Thyroid gland (tissue), 4 donors: ENCODE measurements around the gene ANAPC7.

ENCODE experiments used
- POLR2A ChIP-seq, 2 donors: fragments of 450-650 bp; IDR thresholded peaks; one replicate each; pipeline ENCODE4 v1.6.1; 2017; ENCODE audit warnings: antibody characterized with exemption in 2 of 2, mild to moderate bottlenecking in 2 of 2, moderate library complexity in 1 of 2
- TF ChIP-seq, protein P1 (sequence below), 6 experiments: fragments of 200-600 bp in 3 of 6; fragments of 450-650 bp in 3 of 6; sonication (generic) in 3 of 6; IDR thresholded peaks; one replicate each; pipeline ENCODE4 v1.5.1; 2016 to 2019; ENCODE audit warnings: antibody characterized with exemption in 6 of 6, mild to moderate bottlenecking in 2 of 6, inconsistent platforms in 1 of 6, moderate library complexity in 1 of 6

DNA sequence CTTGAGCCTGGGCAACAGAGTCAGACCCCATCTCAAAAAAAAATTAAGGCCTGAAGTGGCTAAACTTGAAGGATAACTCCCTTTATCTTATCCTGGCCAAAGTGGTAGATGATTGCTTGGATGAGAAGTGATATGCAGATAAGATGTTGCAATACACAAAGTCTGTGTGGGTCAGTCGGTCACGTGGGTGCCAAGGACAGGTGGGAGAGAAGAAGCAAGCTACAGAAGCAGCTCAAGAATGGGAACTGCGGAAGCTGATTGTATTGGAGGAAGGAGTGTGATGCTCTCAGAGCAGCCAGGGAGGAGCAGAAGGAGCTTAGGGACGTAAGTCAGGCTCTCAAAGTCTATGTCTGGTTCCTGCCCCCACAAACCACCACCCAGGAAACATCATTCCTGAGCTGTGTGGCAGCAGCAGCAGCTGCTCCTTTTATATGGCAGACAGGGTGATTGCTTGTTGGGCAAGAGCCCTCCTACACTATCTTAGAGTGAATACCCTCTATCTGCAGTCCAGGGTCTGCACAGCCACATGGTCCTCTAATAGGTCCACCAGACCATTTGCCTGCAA, 67.9 kb downstream of the ANAPC7 start:
- TF ChIP-seq, protein P1, sequence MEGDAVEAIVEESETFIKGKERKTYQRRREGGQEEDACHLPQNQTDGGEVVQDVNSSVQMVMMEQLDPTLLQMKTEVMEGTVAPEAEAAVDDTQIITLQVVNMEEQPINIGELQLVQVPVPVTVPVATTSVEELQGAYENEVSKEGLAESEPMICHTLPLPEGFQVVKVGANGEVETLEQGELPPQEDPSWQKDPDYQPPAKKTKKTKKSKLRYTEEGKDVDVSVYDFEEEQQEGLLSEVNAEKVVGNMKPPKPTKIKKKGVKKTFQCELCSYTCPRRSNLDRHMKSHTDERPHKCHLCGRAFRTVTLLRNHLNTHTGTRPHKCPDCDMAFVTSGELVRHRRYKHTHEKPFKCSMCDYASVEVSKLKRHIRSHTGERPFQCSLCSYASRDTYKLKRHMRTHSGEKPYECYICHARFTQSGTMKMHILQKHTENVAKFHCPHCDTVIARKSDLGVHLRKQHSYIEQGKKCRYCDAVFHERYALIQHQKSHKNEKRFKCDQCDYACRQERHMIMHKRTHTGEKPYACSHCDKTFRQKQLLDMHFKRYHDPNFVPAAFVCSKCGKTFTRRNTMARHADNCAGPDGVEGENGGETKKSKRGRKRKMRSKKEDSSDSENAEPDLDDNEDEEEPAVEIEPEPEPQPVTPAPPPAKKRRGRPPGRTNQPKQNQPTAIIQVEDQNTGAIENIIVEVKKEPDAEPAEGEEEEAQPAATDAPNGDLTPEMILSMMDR (IDR thresholded peaks at IDR 0.05), result no peak
- TF ChIP-seq POLR2A (IDR thresholded peaks at IDR 0.05), result no peak
